Astrocyte of the cerebellum (primary cell): ENCODE results near the gene BCO1.

Source experiments
- DNase-seq: peaks from one replicate; pipeline ENCODE4 v3.0.0-alpha.2; 2011; ENCODE audit warnings: low read depth
- H3K4me3 ChIP-seq: 2 replicates; pipeline ENCODE4 v1.5.1; 2011; ENCODE audit warnings: mild to moderate bottlenecking, low read depth, low read length, moderate library complexity
- CTCF ChIP-seq: IDR thresholded peaks from 2 replicates; pipeline ENCODE4 v1.5.1; 2012; ENCODE audit warnings: low read length, low read depth, moderate library complexity, mild to moderate bottlenecking; ENCODE audit errors: missing control alignments
- in situ Hi-C: cut with HindIII; loops from 2 replicates; pipeline ENCODE4 v1.10.0; 2017; ENCODE audit warnings: low sequenced_read_pairs

BCO1 gene

GRCh38 chr16:81266680-81267095 is 28.2 kb downstream of the BCO1 start:
- DNase-seq, result no peak
- no peak overlapping the region for H3K4me3 ChIP-seq
- no peak for TF ChIP-seq CTCF
- in situ Hi-C loops, result no loop called here

- no peak for TF ChIP-seq CTCF
- DNase-seq, result no peak
- in situ Hi-C loops, result no loop called here
- no peak overlapping the region for H3K4me3 ChIP-seq
These were observed 30.0 kb downstream of the BCO1 start for GRCh38 chr16:81268509-81268908.

- in situ Hi-C loops, result no loop called here
- H3K4me3 ChIP-seq, result no peak overlapping the region
- TF ChIP-seq CTCF, result no peak
- peak; percentile 26 for DNase-seq
These were observed 34.9 kb downstream of the BCO1 start for GRCh38 chr16:81273223-81273950.

- no peak for DNase-seq
- in situ Hi-C loops, result no loop called here
- no peak for TF ChIP-seq CTCF
- H3K4me3 ChIP-seq, result no peak overlapping the region
These were observed 36.6 kb downstream of the BCO1 start for GRCh38 chr16:81275064-81275532.

- in situ Hi-C loops, result no loop called here
- DNase-seq, result no peak
- no peak overlapping the region for H3K4me3 ChIP-seq
- TF ChIP-seq CTCF, result no peak
These were observed 37.3 kb downstream of the BCO1 start for GRCh38 chr16:81275795-81276194.

GRCh38 chr16:81276323-81276722 is 37.8 kb downstream of the BCO1 start:
- TF ChIP-seq CTCF, result no peak
- in situ Hi-C loops, result no loop called here

More at GRCh38 chr16:81276323-81276722, 37.8 kb downstream of the BCO1 start:
- no peak overlapping the region for H3K4me3 ChIP-seq
- DNase-seq, result no peak
